ENCODE results near the gene APMAP.

The APMAP gene

DNA sequence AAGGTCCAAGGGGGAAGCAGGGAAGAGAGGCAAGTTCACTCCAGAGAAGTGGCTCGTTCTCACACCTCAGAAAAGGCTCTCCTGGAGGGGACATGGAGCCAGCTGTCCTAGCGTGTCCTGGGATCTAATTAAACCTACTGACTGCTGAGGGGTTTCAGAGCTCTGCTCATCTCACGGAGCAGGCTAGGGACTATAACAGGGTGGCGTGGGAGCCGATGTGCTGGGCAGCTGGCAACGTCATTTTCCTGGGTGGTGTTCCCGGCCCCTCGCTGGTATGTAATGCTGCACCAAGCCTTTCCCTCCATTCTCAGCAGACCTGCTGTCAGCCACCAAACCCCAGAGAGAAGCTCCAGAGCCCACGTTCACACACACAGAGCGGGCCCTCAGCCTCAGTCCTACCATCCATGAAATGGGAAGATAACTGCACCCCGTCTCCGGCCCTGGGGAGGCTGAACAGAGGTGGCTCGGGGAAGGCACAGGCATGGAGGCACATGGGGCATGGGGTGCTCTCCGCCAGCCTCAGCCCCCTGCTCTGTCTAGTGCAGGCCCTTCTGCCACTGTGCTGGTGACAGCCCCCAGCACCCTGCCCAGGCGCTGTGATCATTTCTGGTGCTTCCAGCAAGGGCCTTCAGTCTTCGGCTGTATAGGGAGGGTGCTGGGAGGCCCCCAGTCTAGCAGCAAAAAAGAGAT, 41.6 kb downstream of the APMAP start:
- TF ChIP-seq TAF1 (IDR thresholded peaks at IDR 0.05; ENCODE audit: borderline replicate concordance, insufficient read depth, low read length), result no peak
- TF ChIP-seq SIN3A (IDR thresholded peaks at IDR 0.05; ENCODE audit: borderline replicate concordance, insufficient read depth, low read length), result no peak
- no peak for TF ChIP-seq FOXP2 (optimal IDR thresholded peaks at IDR 0.05; ENCODE audit: borderline replicate concordance, extremely low read depth, extremely low read length, insufficient read depth)
- no peak for TF ChIP-seq POLR2AphosphoS5 (IDR thresholded peaks at IDR 0.05; ENCODE audit: low read depth, low read length)
- TF ChIP-seq, protein P1, sequence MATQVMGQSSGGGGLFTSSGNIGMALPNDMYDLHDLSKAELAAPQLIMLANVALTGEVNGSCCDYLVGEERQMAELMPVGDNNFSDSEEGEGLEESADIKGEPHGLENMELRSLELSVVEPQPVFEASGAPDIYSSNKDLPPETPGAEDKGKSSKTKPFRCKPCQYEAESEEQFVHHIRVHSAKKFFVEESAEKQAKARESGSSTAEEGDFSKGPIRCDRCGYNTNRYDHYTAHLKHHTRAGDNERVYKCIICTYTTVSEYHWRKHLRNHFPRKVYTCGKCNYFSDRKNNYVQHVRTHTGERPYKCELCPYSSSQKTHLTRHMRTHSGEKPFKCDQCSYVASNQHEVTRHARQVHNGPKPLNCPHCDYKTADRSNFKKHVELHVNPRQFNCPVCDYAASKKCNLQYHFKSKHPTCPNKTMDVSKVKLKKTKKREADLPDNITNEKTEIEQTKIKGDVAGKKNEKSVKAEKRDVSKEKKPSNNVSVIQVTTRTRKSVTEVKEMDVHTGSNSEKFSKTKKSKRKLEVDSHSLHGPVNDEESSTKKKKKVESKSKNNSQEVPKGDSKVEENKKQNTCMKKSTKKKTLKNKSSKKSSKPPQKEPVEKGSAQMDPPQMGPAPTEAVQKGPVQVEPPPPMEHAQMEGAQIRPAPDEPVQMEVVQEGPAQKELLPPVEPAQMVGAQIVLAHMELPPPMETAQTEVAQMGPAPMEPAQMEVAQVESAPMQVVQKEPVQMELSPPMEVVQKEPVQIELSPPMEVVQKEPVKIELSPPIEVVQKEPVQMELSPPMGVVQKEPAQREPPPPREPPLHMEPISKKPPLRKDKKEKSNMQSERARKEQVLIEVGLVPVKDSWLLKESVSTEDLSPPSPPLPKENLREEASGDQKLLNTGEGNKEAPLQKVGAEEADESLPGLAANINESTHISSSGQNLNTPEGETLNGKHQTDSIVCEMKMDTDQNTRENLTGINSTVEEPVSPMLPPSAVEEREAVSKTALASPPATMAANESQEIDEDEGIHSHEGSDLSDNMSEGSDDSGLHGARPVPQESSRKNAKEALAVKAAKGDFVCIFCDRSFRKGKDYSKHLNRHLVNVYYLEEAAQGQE (IDR thresholded peaks at IDR 0.05; ENCODE audit: insufficient read depth in 1 of 2, low read depth in 2 of 2, low read length in 2 of 2), result no peak

DNA sequence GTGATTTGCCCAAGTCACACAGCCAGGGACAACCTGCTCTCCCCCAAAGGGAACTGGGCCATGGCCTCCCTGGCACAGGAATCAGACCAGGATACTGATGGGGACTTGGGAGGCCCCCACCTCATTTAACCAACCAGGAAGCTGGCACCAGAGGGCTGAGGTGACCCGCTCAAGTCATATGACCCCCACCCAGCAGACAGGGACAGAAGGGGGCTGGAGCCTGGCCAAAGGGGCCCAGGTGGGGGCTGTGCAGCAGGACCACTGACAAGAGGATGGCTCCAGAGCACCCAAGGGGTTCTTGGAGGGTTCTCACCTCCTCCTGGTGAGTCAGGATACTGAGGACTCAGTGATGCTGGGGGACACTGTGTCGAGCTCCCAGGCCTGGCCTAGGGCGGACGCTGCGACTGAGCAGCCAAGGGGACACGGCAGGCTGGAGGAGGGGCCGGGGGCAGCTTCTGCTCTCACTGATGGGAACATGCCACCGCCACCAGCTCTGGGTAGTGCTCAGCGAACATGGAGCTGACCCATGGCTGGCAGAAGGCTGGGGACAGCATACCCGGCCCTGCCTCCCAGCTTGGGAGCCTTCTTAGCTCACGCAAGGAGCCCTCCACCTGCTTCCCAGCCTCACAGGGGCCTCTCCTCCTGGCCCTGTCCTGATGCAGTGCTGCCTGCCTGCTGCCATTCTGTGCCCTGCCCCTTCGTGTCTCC, 42.3 kb downstream of the APMAP start:
- TF ChIP-seq SIN3A (IDR thresholded peaks at IDR 0.05; ENCODE audit: borderline replicate concordance, insufficient read depth, low read length), result no peak
- TF ChIP-seq TAF1 (IDR thresholded peaks at IDR 0.05; ENCODE audit: borderline replicate concordance, insufficient read depth, low read length), result no peak
- TF ChIP-seq, protein P1 (IDR thresholded peaks at IDR 0.05; ENCODE audit: insufficient read depth in 1 of 2, low read depth in 2 of 2, low read length in 2 of 2), result no peak
- TF ChIP-seq POLR2AphosphoS5 (IDR thresholded peaks at IDR 0.05; ENCODE audit: low read depth, low read length), result no peak
- TF ChIP-seq FOXP2 (optimal IDR thresholded peaks at IDR 0.05; ENCODE audit: borderline replicate concordance, extremely low read depth, extremely low read length, insufficient read depth), result no peak

DNA sequence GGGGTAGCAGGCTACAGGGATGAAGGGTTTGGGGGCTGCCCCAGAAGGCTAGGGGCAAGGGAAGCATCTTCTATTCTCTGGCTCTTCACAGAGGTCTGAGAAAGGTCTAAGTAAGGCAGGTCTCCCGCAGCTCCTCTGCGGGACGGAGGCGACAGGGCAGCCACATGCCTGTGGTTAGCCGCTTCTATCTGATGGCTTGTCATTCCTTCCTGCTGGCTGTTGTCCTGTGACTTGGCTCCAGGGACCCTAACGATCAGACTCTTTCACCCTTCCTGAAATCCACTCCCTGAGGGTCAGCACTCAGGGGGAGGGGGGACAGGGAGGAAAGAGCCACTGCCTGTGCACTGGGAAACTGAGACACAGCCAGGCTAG, 42.8 kb downstream of the APMAP start:
- TF ChIP-seq TAF1 (IDR thresholded peaks at IDR 0.05; ENCODE audit: borderline replicate concordance, insufficient read depth, low read length) (no peak), SIN3A (IDR thresholded peaks at IDR 0.05; ENCODE audit: borderline replicate concordance, insufficient read depth, low read length) (no peak), POLR2AphosphoS5 (IDR thresholded peaks at IDR 0.05; ENCODE audit: low read depth, low read length) (no peak), FOXP2 (optimal IDR thresholded peaks at IDR 0.05; ENCODE audit: borderline replicate concordance, extremely low read depth, extremely low read length, insufficient read depth) (no peak)
- TF ChIP-seq, protein P1 (IDR thresholded peaks at IDR 0.05; ENCODE audit: insufficient read depth in 1 of 2, low read depth in 2 of 2, low read length in 2 of 2), result no peak

DNA sequence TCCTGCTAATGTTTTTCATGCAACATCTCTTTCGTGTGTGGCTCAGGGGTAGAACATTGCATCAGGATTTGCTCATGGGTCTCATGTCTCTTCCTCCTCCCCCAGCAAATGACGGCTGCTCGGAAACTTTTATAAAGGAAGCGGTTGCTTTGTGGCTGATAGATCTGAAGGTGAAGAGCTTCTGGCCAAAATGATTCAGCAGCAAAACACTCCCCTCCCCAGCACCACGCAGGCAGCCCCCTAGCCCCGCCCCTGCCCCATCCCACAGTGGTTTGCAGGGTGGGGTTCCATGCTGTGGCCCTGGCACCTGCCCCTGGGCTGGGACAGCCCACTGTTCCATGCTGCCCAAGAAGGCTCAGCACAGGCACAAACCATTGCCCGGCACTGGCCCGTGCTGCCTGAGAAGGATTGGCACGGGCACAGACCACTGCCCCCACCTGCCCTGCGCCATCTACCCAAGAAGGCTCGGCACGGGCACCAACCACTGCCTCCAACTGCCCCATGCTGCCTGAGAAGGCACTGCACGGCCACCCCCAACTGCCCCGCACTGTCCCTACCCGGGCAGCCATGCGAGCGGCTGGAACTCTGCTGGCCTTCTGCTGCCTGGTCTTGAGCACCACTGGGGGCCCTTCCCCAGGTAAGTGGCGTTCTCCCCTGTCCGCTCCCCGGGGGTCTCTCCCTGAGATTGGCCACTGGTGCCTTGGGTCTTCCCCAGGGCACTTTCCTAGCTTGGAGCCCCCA, 43.4 kb downstream of the APMAP start, which contains the start of gene CST7:
Gene CST7 (plus strand): TSS at position 331 of the 741 bp plus-strand sequence. CDS start 237 bp downstream, at position 568.
- TF ChIP-seq FOXP2 (optimal IDR thresholded peaks at IDR 0.05; ENCODE audit: borderline replicate concordance, extremely low read depth, extremely low read length, insufficient read depth) (no peak), TAF1 (IDR thresholded peaks at IDR 0.05; ENCODE audit: borderline replicate concordance, insufficient read depth, low read length) (no peak), POLR2AphosphoS5 (IDR thresholded peaks at IDR 0.05; ENCODE audit: low read depth, low read length) (no peak), SIN3A (IDR thresholded peaks at IDR 0.05; ENCODE audit: borderline replicate concordance, insufficient read depth, low read length) (no peak)
- TF ChIP-seq, protein P1 (IDR thresholded peaks at IDR 0.05; ENCODE audit: insufficient read depth in 1 of 2, low read depth in 2 of 2, low read length in 2 of 2), result no peak

Measured in PFSK-1 (cell line).